ENCODE measurements around the gene TRHDE.
"Not testable (repeated sequence)": the region's sequence is repeated elsewhere in the genome, so short reads cannot be mapped to it uniquely, and the experiment has no call there.

TRHDE gene

DNA sequence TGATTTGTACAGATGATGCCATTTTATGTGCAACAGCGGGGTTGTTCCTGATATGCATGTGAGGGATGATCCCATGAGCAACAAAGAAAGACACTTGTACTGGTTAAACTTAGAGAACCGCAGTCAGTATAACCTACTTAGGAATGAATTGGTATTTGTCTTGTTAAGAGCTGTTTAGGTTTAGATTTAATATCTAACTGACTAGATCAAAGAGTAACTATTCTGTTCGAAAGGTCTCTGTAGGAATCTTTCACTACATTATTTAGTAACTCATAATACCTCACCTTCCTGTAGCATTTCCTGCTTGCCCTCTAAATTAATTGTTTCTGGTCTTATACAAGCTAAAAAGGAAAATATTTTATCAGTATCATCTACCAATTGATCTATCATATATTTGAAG lies 350.4 kb downstream of the TRHDE start:
- no peak for DNase-seq (ENCODE audit: low read depth in 2 of 2)

GRCh38 chr12:72631926-72632685 lies 359.9 kb downstream of the TRHDE start:
- no peak for DNase-seq (ENCODE audit: low read depth in 2 of 2)

DNA sequence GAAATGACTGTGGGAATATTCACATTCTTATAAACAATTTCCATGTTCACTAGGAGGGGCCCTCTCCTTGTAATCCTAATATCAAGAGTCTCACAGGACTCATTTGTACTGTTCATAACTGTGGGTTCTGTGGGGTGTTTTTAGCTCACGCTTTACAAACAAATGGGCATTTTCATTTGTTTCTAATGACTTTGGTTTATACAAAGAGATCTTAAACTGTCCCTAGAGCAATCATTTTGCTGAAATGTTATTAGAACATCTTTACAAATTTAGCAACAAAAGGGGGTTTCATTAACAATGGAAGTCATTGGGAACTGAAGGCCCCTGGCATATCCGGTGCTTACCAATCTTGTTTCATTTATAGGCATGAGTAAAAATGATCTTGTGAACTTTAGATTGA lies 370.5 kb downstream of the TRHDE start:
- DNase-seq (ENCODE audit: low read depth in 2 of 2): no peak

DNA sequence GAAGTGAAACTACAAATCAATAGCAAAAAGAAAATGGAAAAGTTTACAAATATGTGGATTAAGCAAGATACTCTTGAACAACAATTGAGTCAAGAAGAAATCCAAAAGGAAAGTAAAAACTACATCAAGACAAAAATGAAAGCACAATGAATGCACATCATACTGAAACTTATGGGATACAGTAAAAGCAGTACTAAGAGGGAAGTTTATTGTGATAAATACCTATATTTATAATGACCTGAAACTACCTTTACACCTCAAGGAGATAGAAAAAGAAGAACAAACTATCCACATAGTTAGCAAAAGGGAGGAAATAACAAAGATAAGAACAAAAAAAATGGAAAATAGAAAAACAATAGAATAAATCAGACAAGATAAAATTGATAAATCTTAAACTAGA lies 375.0 kb downstream of the TRHDE start:
- no peak for DNase-seq (ENCODE audit: low read depth in 2 of 2)

- DNase-seq (ENCODE audit: low read depth in 2 of 2): no peak
Observed at GRCh38 chr12:72658615-72659014, 386.4 kb downstream of the TRHDE start.

- not testable (repeated sequence) for DNase-seq (ENCODE audit: low read depth in 2 of 2)
Observed at GRCh38 chr12:72660174-72660573, 388.0 kb downstream of the TRHDE start.

- DNase-seq (ENCODE audit: low read depth in 2 of 2): no peak
Observed at GRCh38 chr12:72673853-72674252, 401.7 kb downstream of the TRHDE start.

DNA sequence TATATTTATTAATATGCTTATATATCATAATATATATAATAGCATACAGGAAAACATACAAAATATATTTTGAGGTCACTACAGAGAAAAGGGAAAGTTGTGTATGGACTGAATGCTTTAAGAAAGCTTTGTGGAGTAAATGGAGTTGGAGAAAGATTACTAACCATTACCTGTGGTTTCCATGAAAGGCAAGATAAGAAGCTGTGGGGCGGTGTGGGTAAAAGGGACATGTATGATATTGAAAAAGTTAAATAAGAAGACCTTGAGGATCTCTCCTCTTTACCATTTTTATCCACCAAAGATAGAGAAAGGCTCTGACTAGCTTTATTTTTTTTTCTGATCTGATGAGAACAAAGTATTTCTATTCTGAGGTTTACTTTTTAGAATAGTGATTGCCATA lies 404.4 kb downstream of the TRHDE start:
- DNase-seq (ENCODE audit: low read depth in 2 of 2): no peak

DNA sequence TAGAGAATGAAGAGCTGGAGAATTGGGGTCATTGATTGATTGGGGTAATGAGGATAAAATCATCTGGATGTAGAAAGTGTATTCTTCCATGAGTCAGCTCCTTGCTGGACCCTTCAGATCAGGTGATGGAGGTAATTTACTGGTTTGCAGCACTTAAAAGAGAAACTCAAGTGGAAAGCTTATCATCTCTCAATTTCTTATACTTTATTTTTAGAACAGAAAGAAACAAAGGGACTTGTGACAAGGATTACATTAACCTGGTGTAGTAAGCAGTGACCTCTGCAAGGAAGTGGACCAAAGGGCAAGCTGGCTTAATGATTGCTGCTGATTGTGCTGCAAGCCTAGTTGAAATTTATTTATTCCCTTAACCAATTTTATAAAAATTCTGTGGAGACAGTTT lies 405.0 kb downstream of the TRHDE start:
- no peak for DNase-seq (ENCODE audit: low read depth in 2 of 2)

DNA sequence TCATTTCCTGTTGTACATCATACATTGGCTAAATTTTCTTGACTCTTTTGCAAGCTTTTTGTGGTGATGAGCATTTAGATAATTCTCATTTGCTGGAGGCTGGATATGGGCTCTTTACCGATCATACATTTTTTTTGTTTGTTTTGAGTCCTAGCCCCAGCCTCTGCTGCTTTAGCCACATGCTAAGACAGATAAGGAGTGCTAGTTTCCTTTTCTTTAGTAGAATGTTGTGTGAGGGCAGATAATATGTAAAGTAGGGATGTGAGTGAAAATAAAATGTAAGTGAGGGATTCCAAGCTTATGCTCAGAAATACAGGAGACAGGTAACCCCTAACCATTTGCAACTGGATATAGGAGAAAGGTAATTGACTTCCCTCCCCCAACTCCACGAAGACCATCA lies 405.7 kb downstream of the TRHDE start:
- DNase-seq (ENCODE audit: low read depth in 2 of 2): no peak

GRCh38 chr12:72679147-72679757 lies 407.1 kb downstream of the TRHDE start:
- DNase-seq (ENCODE audit: low read depth in 2 of 2): no peak

DNA sequence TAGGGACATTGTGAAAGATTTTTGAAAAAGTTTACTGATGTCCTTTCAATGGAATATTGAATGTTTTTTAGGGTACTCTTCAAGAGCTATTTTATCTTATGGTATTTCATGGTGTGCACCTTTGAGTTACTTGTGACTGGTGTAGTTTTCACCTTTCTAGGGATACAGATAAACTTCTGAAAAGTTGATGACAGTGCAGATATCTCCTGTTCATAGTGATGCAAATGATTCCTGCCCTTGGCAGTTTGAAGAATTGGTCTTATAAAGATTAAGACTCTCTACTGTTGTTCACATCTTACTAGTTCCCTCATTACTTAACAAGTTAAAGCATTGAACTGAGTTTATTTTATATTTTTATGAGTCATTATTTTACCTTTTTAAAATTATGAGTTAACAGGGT lies 408.9 kb downstream of the TRHDE start:
- no peak for DNase-seq (ENCODE audit: low read depth in 2 of 2)

GRCh38 chr12:72684491-72684890 lies 412.3 kb downstream of the TRHDE start:
- no peak for DNase-seq (ENCODE audit: low read depth in 2 of 2)

DNA sequence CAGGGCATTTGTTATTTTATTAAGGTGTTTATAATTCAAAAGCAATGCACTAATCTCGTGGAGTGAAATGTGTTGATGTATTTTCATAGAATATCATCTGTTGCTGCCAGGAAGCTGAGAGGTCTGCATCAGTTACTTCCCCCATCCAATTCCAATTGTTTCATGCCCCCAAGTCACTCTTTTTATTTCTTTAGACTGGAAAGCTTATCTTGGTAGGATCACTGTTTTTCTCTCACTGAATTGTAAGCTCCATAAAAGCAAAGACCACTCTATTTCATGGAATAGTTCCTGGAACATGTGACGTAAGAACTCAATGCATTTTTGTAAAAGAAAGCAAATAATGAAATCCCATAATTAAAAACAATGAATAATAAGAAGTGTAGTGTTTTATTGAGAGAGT lies 420.2 kb downstream of the TRHDE start:
- no peak for DNase-seq (ENCODE audit: low read depth in 2 of 2)

GRCh38 chr12:72694193-72694592 lies 422.0 kb downstream of the TRHDE start:
- no peak for DNase-seq (ENCODE audit: low read depth in 2 of 2)

- DNase-seq (ENCODE audit: low read depth in 2 of 2): no peak
Observed at GRCh38 chr12:72699362-72699761, 427.2 kb downstream of the TRHDE start.

DNA sequence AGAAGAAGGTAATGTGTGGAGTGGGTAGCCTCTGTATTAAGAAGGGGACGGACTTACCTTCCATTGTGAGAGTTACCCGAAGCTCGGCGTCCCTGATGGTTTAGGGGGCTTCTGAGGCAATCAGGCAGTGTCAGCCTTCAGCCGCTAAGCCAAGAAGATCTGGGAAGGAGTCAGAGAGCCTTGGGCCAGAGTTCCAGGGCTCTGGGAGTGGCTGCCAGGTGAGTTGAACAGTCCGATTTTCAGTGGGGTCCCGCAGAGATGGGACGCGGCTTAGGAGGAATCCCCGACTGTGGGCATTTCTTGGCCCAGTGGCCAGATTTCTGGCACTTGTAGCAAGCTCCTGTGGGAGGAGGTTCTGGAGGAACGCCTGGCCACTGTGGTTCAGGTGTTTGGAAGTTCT lies 439.9 kb downstream of the TRHDE start:
- not testable (repeated sequence) for DNase-seq (ENCODE audit: low read depth in 2 of 2)

DNA sequence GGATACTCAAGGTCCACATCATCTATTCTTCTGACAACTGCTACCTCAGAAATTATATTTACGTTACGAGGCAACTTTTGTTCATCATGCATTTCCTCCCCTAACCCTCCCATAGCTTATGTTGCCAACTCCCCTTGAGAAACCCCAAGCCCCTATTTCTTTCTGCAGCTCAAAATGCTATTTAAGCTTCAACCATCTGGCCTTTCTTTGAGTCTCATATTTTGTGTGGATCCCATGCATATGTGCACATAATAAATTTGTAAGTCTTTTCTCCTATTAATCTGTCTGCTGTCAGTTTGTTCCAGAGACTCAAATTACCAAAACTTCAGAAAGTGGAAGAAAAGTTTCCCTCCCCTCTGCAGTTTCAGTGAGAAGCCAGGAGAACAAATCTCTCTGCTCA lies 444.1 kb downstream of the TRHDE start:
- no peak for DNase-seq (ENCODE audit: low read depth in 2 of 2)

GRCh38 chr12:72717036-72717435 lies 444.9 kb downstream of the TRHDE start:
- DNase-seq (ENCODE audit: low read depth in 2 of 2): no peak

Measured in stimulated activated CD8-positive, alpha-beta memory T cell treated with anti-CD3 and anti-CD28 coated beads, Interleukin-15, amount 100 ng/mL, for 4 hours (primary cell).